Measurements from ENCODE around the gene DKC1.

GRCh38 chrX:154804261-154804956 lies 41.7 kb downstream of the DKC1 start:
- TF ChIP-seq CTCF (IDR thresholded peaks at IDR 0.05; ENCODE audit: low read length) (no peak), EZH2 (IDR thresholded peaks at IDR 0.05; ENCODE audit: borderline replicate concordance, low read length) (no peak)

All from OCI-LY1 (cell line).